Activated CD4-positive, alpha-beta T cell treated with anti-CD3 and anti-CD28 coated beads, Interleukin-2, Interleukin-4, amounts not matched to agents 100 ng/mL and 50 ng/mL, durations not matched to agents 16 hours and 8 hours (primary cell): ENCODE measurements around the gene RUNX2.

Experiments
- DNase-seq: peaks from one replicate; pipeline ENCODE4 v3.0.0-alpha.2; 2020; ENCODE audit warnings: low spot score

RUNX2 gene

DNA sequence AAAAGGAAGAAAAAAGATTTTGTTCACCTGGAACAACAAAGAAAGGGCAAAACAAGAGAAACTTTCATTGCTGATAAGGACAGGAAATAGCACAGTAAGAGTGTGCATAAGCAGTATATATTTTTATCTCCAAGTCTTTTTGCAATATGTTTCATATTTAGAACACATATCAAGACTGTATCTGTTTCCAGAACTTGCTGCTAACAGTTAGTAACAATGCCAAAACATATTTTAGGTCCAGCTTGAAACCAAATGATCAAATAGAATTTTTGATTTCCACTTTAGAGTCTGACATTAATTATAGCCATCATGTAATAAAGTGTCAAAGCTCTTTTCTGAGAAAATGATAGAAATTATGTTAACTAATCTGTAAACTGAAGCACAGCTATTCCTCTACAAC is 193.1 kb downstream of the RUNX2 start:
- DNase-seq, result no peak

DNA sequence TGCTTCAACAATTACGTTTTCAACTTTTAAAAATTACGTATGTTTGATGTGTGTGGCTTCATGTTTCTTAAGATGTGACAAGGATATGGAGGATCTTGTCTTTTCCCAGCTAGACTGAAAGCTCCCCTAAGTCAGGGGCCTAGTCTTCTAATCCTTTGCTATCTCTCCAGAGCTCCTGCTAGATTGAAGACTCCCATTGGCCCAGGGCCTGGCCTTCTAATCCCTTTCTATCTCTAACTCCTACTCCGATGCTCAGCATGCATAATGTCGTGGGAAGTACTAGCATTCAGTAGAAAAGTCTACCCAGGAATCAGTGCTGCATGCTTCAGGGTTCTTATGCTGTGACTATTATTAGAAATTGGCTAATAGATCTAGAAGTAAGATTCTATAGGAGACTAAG is 194.4 kb downstream of the RUNX2 start:
- no peak for DNase-seq

DNA sequence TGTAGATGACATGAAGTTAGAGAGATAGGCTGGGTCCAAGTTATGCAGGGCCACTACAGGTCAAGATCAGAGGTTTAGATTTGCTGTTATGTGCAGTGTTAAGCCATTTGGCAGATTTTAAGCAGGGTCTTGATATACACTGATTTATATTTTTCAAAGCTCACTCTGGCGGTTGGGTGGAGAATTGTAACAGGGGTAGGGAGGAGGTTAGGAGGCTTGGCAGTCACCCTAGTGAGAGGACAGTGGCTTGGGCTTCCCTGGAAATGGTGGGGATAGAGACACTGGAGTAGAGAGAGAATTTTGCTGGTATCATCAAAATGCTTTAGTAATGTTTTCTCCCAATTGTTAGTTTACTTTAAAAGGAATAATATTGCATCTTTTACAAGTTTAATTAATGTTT is 199.1 kb downstream of the RUNX2 start:
- no peak for DNase-seq

DNA sequence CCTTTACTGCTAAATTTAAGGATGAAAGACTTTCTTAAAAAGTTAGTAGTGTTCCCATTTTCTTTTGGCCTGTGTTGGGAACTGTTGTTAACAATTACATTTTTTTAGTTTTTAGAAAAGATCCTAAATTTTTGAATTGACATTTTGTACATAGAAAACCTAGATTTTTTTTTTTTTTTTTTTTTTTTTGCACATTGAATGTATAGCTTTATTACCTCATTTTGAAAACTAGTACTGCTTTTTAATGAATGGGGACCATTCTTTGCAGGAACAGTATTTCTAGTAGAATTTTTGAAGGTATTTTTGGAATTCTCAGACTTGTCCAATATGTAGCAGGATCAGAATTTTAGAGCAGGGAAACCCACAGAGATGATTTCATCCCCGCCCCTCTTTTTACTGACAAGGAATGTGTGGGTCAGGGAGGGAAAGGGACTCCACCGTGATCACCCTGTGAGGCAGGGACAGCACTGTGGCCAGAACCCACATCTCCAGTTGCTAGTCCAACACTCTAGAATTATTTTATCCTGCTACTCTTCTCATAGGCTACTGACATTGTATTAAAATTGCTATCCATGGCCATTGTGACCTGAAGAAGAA is 204.0 kb downstream of the RUNX2 start:
- no peak for DNase-seq

DNA sequence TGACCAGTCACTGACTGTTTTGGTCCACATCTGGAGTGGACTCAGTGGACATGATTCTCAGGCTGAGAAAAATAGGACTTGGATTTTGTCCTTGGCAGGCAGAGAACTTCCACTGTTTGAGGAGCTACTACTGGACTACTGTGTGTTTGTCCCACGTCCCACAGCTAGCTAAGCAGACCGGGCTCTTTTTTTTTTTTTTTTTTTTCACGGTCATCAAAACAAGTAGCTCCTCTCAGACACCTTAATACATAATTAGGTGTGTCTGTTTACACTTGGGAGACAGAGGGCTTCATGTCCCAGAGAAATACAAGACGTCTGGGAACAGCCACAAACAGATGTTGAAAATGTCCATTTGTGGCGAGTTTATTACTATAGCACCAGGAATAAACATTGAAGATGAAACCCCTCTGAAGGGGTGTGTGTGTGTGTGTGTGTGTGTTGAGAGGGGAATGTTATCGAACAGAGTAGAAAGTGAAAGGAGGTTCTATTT is 204.6 kb downstream of the RUNX2 start:
- no peak for DNase-seq

DNA sequence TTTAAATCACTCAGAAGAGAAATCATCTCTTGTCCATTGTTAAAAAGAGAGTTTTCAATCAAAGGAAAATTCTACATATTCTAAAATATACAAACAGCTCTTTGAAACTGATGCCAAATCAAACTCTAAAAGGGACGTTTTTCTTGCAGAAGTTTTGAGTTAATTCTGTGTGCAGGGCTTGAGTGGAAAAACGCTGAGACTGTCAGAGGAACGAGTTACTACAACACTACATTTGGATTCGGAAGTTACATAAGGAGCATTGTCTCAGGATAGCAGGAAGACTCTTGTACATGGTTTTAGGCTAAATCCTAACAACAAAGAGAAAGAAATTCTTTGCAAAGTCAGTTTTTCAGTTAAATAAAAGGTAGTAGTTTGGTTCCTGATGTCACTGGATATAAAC is 205.3 kb downstream of the RUNX2 start:
- DNase-seq, result no peak

DNA sequence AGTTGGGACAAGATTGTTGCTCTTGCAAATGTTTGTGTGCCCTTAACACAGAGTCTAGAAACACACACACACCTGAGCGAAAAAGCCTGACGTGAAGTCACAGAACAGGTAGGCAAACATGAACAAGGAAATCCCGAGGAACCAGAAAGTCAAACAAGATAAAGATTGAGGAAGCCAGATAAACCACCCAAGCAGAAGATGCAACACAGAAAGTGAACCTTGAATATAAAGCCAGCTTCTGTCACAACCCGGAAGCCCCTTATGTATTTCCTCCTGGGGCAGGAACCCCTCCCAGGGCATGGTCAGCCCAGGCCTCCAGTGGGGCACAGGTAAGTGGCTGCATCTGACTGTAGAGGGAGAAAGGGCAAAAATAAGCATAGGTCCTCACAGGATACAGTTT is 207.8 kb downstream of the RUNX2 start:
- no peak for DNase-seq

DNA sequence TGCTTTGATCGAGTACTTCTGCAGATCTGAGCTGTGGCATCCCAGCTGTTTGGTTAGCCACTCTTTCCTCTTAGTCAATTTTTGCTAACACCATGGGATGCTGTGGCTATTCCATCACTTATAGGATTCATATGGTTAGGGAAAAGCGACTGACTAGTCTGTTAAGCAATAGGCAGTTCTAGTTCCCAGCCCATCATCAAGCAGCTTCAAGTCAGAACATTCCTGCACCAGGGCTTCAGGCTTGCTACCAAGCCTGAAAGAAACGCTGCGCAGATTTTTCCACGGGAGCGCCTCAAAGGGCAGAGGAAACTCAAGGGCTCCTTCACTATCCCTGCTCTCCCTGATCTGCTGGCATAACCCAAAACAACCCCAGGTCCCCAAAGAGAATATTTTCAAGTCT is 209.4 kb downstream of the RUNX2 start:
- no peak for DNase-seq

DNA sequence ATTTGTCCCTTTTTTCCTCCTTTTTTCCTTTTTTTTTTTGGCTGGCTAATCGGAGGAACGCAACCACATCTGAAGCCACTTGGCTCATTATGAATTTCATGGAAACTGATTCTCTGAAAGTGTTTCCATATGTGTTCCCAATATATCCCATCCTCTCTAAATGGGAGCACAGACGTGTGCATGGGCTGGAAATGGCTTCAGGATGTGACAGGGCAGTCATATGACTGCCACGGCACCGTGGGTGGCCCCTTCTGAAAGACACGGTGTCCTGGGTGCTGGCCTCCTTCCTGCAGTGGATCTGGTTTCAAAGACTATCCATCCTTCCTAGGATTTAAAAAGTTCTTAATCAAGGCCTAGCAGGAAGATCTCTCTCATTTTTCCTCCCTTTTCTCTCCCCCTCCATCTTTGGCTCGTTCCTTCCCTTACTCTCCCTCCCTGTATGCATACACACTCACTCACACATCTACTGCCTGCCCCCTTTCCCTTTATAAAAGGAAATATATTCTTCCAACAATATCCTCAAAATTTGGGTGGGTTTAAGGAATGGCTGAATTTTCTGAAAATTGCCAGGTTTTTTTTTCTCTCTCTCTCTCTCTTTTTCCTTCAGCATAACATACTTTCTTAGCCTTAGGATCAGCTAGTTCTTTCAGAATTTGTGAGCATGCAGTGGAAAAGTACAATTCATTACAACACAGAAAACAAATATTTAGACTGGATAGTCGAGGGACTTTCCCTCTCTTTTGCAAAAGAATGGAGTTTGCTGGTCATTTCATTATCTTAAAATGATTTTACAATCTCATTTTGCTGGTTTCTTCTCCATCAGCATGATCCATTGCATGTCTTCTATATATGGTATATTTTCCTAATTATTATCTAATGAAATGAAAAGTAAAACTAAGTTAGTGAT is 210.8 kb downstream of the RUNX2 start:
- DNase-seq, result no peak

DNA sequence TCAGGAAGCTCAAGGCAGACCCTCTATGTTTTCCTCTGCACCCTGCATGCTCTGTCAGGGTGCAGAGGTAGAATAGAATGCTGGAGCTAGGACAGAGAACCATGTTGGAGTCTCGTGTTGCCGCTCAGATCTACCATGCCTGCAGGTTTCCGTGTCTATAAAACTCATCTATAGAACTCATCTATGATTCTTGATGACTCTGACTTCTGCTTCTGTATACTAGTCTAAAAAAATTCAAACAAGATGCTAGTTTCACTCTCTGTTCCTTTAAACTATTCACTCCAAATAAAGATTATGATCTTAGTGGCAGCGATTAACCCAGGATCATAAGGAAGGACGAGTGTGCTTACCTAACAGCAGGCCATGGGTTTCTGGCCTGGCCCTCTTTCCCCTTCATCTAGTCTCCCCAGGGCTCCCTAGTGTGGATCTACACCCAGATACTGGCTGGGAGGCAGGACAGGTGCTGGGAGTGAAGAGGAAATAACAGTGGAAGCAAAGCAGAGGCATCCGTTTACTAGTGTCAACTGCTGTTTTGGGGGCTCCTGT is 212.3 kb downstream of the RUNX2 start:
- no peak for DNase-seq

DNA sequence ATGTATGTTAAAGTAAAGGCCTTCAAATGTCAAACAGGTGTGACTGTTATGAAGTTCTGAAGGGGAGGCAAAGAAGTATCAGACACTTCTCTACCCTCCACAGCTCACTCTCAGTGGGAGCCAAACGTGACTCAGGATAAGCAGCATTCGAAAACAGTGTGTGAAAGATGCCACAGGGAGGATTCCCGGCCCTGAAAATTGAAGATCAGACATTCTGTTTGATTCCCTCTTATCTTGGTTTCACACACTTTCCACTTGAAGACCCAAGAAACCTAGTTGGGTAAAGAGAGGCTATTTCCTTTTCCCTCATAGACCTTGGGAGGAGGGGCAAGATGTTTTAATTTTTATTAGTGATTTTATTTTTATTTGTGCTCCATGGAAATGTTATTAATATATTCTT is 213.8 kb downstream of the RUNX2 start:
- no peak for DNase-seq

DNA sequence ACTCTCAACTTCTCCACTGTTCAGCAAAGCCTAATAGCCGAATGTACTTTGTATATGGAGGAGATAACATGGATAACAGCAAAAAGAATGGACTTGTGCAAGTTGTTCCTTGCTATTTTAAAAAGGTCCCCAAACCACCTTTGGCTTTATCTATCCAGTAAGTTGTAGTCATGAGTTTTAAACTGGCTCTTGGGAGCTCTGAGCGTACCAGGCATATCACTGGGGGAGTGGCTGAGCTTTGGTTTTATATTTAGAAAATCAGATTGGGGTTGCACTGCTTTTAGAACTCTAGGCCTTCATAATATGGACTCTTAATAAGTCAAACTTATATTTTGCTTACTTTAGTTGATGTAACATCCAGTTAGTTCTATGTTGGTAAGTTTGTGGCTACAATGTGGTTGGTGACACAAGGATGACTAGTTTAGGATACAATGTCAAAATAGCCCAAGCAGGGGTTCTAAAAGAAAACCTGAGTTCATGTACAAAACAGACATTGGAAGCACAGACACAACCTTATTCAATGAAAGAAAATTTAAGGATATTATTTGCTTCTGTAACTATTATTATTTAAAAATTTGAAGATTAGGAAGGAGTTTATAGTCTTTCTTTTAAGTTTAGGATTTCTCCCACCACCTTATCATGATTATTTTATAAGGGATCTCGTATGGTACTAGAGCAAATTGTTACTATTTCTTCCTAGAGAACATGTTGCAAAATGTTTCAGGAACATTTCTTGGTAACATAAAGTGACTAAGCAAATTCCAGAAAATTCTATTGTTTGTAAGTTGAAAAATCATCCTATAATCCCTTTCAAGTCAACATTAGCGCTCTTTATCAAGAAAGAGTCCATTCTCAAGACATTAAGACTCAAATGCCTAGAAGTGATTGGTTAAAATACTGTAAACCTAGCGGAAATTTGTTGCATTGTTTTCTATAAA is 215.4 kb downstream of the RUNX2 start:
- peak; percentile 24 for DNase-seq

DNA sequence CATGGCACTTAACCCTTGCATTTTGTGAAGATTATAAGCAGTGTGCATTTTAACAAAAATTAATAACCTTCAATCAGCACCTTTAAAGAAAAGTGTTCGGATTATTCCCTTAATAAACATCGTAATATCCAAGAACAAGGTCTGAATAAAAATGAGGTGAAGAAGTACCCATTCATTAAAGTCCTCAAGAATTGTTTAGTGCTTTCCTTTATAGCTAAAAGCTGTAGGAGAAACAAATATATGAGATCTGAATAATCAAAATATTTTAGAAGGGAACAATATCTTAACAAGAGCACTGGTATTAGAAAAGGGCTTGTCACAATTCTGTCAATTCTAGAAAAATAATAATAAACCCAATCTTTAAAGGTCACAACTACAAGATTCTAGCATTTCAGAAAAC is 217.3 kb downstream of the RUNX2 start:
- no peak for DNase-seq

DNA sequence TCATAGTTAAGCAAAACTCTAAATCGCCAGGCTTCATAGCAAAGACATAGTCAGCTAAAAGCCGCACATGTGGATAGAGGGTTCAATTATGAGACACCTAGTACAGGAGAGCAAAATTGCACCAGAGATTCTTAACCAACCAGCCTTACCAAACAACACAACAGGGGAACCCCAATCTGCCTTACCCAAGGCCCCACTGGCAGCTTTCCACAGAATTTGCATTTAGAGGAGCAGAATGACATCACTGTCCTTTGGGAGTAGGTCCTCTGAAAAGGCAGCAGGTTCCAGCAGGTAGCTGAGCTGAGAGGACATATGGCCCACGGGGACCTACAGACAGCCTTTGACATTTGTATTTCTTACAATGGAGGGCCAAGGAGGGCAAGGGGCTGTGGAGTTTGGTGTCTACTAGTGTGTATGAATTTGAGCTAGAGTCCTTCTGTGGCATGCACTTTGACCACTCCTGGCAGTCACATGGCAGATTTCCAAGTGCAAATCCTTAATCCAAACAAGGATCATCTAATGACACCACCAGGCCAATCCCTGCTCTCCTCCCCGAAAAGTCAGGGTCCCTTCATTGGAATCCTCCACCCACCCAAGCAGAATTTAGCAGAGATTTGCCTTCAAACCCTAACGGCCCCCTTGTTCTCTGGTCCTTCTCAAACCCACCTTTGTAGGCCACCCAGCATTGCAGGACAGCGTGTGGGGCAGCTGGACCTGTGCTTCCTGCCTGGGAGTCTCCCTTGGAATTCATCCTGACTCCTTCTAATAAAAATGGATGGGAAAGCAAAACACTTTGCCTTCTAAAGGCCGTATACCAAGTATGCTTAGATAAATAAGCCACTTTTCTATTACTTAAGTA is 220.8 kb downstream of the RUNX2 start:
- DNase-seq, result peak; percentile 12

DNA sequence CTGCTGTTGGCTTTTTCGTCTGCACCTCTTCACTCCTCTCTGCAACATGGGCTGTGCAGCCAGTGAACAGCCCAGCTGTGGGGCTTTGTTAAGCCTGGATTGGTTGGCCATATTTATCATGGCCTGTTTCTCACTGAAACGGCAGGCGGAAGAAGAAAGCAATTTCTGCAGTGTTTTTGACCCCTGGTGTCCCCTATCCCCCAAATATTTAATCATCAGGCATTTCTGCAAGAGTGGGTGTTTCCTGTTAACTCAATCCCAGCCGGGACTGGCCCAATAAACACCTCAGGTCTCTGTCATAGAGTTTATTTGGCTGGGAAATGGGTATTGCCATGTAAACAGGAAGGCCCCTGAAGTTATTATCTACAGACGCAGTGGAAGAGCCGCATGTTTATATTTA is 224.4 kb downstream of the RUNX2 start:
- no peak for DNase-seq

DNA sequence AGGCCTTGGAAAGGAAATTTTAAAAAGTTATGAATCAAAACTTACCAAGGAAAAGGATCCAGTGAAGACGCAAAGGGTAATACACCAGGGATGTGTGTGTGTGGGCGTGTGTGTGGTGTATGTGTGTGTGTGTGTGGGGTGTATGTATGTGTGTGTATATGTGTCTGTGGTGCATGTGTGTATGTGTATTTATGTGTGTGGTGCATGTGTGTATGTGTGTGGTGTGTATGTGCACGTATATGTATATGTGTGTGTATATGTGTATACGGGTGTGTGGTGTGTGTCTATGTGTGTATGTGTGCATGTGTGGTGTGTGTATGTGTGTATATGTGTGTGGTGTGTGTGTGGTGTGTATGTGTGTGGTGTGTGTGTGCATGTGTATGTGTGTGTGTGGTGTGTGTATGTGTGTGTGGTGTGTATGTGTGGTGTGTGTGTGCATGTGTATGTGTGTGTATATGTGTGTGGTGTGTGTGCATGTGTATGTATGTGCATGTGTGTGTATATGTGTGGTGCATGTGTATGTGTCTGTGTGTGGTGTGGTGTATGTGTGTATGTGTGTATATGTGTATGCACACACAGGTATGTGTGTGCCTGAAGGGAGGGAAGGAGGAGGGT is 225.7 kb downstream of the RUNX2 start:
- DNase-seq, result no peak

DNA sequence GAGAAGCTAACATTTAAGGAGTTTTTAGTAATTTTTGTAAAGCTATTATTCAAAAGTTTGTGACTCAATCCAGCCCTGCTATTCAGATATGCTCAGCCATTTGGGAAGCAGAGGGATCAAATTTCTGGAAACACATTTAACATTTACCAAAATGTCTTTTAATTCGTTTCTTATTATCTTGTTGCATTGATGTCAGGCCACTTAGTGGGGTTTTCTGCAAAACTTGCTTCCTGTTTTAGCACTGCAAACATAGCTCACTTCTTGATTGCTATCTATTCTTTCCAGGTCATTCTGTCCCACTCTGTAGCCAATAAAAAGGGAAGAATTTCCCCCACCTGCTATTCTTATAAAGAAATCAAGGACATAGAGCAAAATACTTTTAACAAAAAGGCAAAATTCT is 226.5 kb downstream of the RUNX2 start:
- DNase-seq, result no peak

DNA sequence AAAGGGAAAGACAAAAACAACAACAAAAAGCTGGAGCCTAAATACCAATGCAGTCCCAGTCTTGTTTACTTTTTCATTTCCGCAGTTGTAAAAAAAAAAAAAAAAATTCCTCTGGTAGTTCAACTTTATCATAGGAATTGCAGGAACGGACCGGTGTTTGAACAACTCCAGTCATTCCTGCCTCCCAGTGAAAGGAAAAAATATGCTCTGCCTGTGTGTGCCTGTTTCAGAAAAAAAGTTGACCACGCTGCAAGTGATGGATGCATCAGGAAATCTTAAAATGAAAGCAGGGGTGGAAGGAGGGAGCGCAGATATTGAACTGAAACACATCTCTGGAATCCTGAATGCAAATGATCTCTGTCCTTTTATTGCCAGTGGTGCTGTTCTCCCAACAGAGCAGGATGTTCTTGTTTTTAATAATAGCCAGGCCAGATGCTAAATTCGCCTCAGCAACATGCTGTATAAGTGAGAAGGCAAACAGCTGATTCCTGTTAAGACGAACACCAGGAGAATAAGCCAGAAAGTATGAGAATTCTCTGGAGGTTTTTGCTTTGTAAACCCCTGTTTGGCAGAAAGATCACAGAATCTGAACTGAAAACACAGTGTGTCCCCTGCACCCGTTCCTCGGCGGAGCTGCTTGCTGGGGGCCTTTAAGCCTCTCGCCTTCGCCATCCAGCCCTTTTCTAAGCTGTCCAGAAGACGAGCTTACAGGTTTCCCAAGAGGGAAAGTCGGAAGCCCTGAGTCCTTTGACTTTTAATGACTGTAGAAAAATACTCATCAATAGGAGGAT is 228.0 kb downstream of the RUNX2 start:
- DNase-seq, result no peak

DNA sequence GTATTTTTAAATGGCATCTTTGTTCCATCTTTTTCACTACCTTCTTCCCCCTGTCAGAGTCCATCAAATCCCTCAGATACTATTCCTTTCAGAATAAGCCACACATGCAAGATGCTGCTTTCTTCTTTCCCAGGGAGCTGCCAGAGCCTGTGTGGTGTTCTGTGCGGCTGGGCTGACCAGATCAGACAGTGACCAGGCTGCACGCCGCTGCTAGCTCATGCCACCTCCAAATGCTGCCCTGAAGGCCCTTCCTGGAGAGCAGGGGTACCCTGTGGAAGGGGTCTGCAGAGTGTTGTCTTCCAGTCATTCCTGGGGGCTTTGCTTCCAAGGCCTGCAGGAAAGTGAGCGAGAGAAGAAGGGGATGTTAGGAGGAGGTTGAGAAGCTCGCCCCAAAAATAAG is 228.7 kb downstream of the RUNX2 start:
- no peak for DNase-seq

DNA sequence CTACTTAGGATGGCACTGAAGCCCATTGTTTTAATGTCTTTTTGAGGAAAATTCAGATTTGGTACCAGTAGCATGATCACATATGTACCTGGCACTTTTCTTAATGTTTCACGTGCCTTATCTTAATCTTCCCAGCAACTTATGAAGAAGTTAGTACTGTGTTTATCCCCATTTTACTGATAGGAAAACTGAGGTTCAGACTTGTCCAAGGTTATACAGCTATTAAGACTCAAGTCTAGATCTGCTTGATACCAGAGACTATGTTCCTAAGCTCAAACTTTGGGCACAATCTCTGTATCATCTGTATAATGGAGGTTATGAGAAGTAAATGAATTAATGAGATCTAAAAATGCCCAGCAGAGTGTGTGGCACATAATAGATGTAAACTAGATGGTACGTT is 229.3 kb downstream of the RUNX2 start:
- no peak for DNase-seq
